Measurements from ENCODE around the gene ANO10. TPM values are rescaled to one million over a fixed set of nuclear protein-coding genes. Genes with fewer than 3 reads are reported as not detected.

ANO10 gene
- polyA plus RNA-seq, 3 donors = 11.2 to 24.8 (median 21.6) TPM

DNA sequence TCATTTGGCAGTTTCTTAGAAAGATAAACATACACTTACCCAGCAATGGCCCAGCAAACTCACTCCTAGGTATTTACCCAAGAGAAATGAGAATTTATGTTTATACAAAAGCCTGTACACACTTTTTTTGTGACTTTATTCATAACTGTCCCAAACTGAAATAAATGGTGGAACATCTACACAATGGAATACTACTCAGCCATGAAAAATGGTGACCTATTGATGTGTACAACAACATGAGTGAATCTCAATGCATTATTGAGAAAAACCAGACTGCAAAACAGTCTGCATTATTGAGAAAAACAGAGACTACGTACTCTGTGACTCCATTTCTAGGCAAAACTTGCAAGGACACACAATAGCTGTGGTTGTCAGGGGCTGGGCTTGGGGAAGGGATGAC is 298.3 kb downstream of the ANO10 start:
- Mint-ChIP-seq H3K9me3 (peaks cover 0 to 4% (median 0%) of the 10 kb centered on the region in 7 donors), H3K36me3 (peaks cover 11 to 29% of the 10 kb centered on the region in 2 donors), H3K4me3 (no peak overlapping the region), H3K4me1 (peaks cover 60% of the 10 kb centered on the region), H3K27me3 (ENCODE audit: low read depth in 3 of 3) (peaks cover 0 to 1% (median 0%) of the 10 kb centered on the region in 3 donors), H3K27ac (peak overlapping the region in 1 of 7 donors; percentile 53)
- peaks cover 100% of the 10 kb centered on the region for H4K20me1 ChIP-seq (ENCODE audit: insufficient read depth, low read length)
- no peak overlapping the region for H3K9ac ChIP-seq (ENCODE audit: insufficient read depth, low read length, poor library complexity, severe bottlenecking)
- DNase-seq = no peak
- H3K27ac ChIP-seq (ENCODE audit: low read depth in 1 of 2, low read length in 2 of 2) = peak overlapping the region in 1 of 2 donors; percentile 33
- peaks cover 100% of the 10 kb centered on the region for H3K79me2 ChIP-seq (ENCODE audit: insufficient read depth, low read length)
- 100% methylated on average over 1 of the region's 1 CpG for WGBS (ENCODE audit: insufficient coverage)
- TF ChIP-seq, protein P1, sequence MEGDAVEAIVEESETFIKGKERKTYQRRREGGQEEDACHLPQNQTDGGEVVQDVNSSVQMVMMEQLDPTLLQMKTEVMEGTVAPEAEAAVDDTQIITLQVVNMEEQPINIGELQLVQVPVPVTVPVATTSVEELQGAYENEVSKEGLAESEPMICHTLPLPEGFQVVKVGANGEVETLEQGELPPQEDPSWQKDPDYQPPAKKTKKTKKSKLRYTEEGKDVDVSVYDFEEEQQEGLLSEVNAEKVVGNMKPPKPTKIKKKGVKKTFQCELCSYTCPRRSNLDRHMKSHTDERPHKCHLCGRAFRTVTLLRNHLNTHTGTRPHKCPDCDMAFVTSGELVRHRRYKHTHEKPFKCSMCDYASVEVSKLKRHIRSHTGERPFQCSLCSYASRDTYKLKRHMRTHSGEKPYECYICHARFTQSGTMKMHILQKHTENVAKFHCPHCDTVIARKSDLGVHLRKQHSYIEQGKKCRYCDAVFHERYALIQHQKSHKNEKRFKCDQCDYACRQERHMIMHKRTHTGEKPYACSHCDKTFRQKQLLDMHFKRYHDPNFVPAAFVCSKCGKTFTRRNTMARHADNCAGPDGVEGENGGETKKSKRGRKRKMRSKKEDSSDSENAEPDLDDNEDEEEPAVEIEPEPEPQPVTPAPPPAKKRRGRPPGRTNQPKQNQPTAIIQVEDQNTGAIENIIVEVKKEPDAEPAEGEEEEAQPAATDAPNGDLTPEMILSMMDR (IDR thresholded peaks at IDR 0.05) = no peak
- no peaks in the 10 kb centered on the region for H3K27me3 ChIP-seq (ENCODE audit: control insufficient read depth in 2 of 2, insufficient read depth in 2 of 2, low read length in 2 of 2)
- no peaks in the 10 kb centered on the region for H3K9me3 ChIP-seq (replicated peaks in 1 of 2; ENCODE audit: control insufficient read depth in 1 of 2, insufficient read depth in 1 of 2, low read length in 2 of 2)
- peaks cover 40 to 52% of the 10 kb centered on the region in 2 donors for H3K4me1 ChIP-seq (ENCODE audit: control insufficient read depth in 1 of 2, insufficient read depth in 2 of 2, low read length in 2 of 2)
- H3K4me3 ChIP-seq (replicated peaks in 1 of 3; ENCODE audit: low read depth in 2 of 3, low read length in 3 of 3) = no peak overlapping the region
- H3K36me3 ChIP-seq (replicated peaks in 1 of 2; ENCODE audit: control insufficient read depth in 1 of 2, insufficient read depth in 2 of 2, low read length in 2 of 2) = peaks cover 3 to 23% of the 10 kb centered on the region in 2 donors
- no peak overlapping the region for H2AFZ ChIP-seq (ENCODE audit: insufficient read depth, low read depth, low read length, poor library complexity, severe bottlenecking)
- intact Hi-C loops (cut with micrococcal nuclease) = loop anchor here in 1 of 2 donors (10.0 kb wide), 1 partner anchor 51 kb away; no protein-coding TSS in a partner anchor
- no peak overlapping the region for H3K4me2 ChIP-seq (replicated peaks; ENCODE audit: extremely low read depth, low read length, poor library complexity, severe bottlenecking)

DNA sequence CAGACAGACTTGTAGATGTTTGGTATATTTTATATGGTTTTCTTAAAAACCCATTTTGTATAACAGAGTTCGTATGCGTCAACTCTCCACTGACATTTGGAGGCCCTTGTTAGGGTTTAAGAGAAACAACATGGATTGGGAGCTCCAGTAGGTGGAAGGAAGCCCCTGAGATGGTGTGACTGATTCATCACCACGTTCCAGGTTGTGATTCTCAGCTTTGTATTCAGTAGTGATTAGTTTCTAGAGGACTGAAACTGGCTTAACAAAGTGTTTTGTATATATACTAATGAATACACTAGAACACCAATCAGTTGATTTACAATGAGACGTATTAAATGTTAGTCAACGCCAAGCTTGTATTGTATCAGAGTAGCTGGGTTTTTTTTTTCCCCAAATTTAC is 301.5 kb downstream of the ANO10 start:
- 100% methylated on average over 2 of the region's 5 CpGs for WGBS (ENCODE audit: insufficient coverage)
- H3K27me3 Mint-ChIP-seq (ENCODE audit: low read depth in 3 of 3) = peaks cover 0 to 1% (median 1%) of the 10 kb centered on the region in 3 donors
- no peak for DNase-seq
- no peak overlapping the region for H2AFZ ChIP-seq (ENCODE audit: insufficient read depth, low read depth, low read length, poor library complexity, severe bottlenecking)
- H3K79me2 ChIP-seq (ENCODE audit: insufficient read depth, low read length) = peaks cover 100% of the 10 kb centered on the region
- H3K27ac Mint-ChIP-seq = no peak overlapping the region
- H3K36me3 ChIP-seq (replicated peaks in 1 of 2; ENCODE audit: control insufficient read depth in 1 of 2, insufficient read depth in 2 of 2, low read length in 2 of 2) = peaks cover 3 to 40% of the 10 kb centered on the region in 2 donors
- no peak overlapping the region for H3K4me3 ChIP-seq (replicated peaks in 1 of 3; ENCODE audit: low read depth in 2 of 3, low read length in 3 of 3)
- intact Hi-C loops (cut with micrococcal nuclease) = loop anchor here in 1 of 2 donors (10.0 kb wide), 1 partner anchor 55 kb away; no protein-coding TSS in a partner anchor
- TF ChIP-seq, protein P1 (IDR thresholded peaks at IDR 0.05) = no peak
- peaks cover 13 to 35% of the 10 kb centered on the region in 2 donors for H3K36me3 Mint-ChIP-seq
- H3K4me1 Mint-ChIP-seq = peaks cover 42% of the 10 kb centered on the region
- peaks cover 18 to 24% of the 10 kb centered on the region in 2 donors for H3K4me1 ChIP-seq (ENCODE audit: control insufficient read depth in 1 of 2, insufficient read depth in 2 of 2, low read length in 2 of 2)
- H3K9ac ChIP-seq (ENCODE audit: insufficient read depth, low read length, poor library complexity, severe bottlenecking) = no peak overlapping the region
- peaks cover 0 to 4% (median 0%) of the 10 kb centered on the region in 7 donors for H3K9me3 Mint-ChIP-seq
- peak overlapping the region in 1 of 2 donors; percentile 53 for H3K27ac ChIP-seq (ENCODE audit: low read depth in 1 of 2, low read length in 2 of 2)
- H3K9me3 ChIP-seq (replicated peaks in 1 of 2; ENCODE audit: control insufficient read depth in 1 of 2, insufficient read depth in 1 of 2, low read length in 2 of 2) = no peaks in the 10 kb centered on the region
- no peaks in the 10 kb centered on the region for H3K27me3 ChIP-seq (ENCODE audit: control insufficient read depth in 2 of 2, insufficient read depth in 2 of 2, low read length in 2 of 2)
- no peak overlapping the region for H3K4me3 Mint-ChIP-seq
- H4K20me1 ChIP-seq (ENCODE audit: insufficient read depth, low read length) = peaks cover 100% of the 10 kb centered on the region
- no peak overlapping the region for H3K4me2 ChIP-seq (replicated peaks; ENCODE audit: extremely low read depth, low read length, poor library complexity, severe bottlenecking)
